ENCODE measurements around the gene KRT27. TPM values are rescaled to one million over a fixed set of nuclear protein-coding genes. Genes with fewer than 3 reads are reported as not detected.
A peak's percentile ranks its signal among the peaks of the same experiment; 100 is the strongest.

Gene KRT27
- total and polyA plus RNA-seq, 8 donors, result not detected

DNA sequence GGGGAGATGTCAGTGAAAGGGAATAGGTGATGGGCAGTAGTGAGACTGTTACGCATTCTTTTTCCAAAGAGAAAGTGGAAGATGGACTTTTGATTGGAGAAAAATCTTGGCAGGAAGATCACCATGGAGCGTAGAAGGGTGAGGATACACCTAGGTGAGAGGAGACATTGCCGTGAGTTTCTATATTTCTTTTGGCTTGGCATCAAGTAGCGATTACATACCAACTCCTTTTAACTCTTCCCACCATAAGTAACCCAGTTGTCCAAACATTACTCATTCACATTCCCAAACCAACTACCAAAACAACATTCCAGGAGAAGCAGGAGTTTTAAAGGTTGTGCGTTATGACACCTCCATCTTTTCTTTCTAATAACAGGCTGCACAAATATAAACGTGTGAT lies 28.1 kb upstream of the KRT27 start:
- H3K27ac ChIP-seq, result no peak overlapping the region
- no peak for DNase-seq
- H3K27me3 ChIP-seq, result peaks cover 3 to 72% (median 42%) of the 10 kb centered on the region in 3 donors
- WGBS, 5 donors, result 63 to 71% (median 67%) methylated on average over 6 of the region's 6 CpGs
- TF ChIP-seq POLR2A (IDR thresholded peaks at IDR 0.05) (no peak), POLR2AphosphoS5 (IDR thresholded peaks at IDR 0.05) (no peak)
- TF ChIP-seq, protein P1, sequence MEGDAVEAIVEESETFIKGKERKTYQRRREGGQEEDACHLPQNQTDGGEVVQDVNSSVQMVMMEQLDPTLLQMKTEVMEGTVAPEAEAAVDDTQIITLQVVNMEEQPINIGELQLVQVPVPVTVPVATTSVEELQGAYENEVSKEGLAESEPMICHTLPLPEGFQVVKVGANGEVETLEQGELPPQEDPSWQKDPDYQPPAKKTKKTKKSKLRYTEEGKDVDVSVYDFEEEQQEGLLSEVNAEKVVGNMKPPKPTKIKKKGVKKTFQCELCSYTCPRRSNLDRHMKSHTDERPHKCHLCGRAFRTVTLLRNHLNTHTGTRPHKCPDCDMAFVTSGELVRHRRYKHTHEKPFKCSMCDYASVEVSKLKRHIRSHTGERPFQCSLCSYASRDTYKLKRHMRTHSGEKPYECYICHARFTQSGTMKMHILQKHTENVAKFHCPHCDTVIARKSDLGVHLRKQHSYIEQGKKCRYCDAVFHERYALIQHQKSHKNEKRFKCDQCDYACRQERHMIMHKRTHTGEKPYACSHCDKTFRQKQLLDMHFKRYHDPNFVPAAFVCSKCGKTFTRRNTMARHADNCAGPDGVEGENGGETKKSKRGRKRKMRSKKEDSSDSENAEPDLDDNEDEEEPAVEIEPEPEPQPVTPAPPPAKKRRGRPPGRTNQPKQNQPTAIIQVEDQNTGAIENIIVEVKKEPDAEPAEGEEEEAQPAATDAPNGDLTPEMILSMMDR (IDR thresholded peaks at IDR 0.05), result no peak
- intact Hi-C loops (cut with DNase I; ENCODE audit: low total_unique reads), result no loop called here
- no peaks in the 10 kb centered on the region for H3K36me3 ChIP-seq
- H3K9me3 ChIP-seq, result peaks cover 0 to 3% (median 1%) of the 10 kb centered on the region in 4 donors
- H3K4me3 ChIP-seq, result no peak overlapping the region
- no peaks in the 10 kb centered on the region for H3K4me1 ChIP-seq

GRCh38 chr17:40809721-40810421 lies 27.5 kb upstream of the KRT27 start:
- intact Hi-C loops (cut with DNase I; ENCODE audit: low total_unique reads), result loop anchor here (10.0 kb wide), 1 partner anchor 855 kb away; no protein-coding TSS in a partner anchor
- peaks cover 3 to 78% (median 46%) of the 10 kb centered on the region in 3 donors for H3K27me3 ChIP-seq

DNA sequence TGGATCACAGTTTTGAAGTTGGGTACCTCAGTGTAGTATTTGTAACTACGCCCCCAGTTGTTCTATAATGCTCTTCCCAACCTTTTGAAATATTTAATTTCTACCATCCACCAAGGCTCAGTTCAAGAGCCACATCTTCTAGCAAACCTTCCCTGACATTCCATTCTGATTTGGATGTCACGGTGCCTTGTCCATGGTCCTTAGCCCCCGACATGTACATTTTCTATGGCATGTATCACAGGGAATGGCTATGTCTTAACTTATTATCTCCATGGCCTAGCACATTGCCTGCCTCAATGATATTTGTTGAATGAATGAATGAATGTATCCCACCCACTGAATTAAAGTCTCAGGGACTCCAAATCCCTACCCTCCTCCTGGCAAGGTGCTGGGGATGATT lies 23.8 kb upstream of the KRT27 start:
- Histone ChIP-seq H3K4me3 (no peak overlapping the region), H3K27me3 (peaks cover 0 to 88% (median 41%) of the 10 kb centered on the region in 3 donors), H3K4me1 (peaks cover 0 to 6% (median 2%) of the 10 kb centered on the region in 4 donors), H3K27ac (no peak overlapping the region), H3K36me3 (no peaks in the 10 kb centered on the region), H3K9me3 (no peaks in the 10 kb centered on the region)
- WGBS, 5 donors, result 66 to 82% (median 79%) methylated on average over 3 of the region's 3 CpGs
- intact Hi-C loops (cut with DNase I; ENCODE audit: low total_unique reads), result loop anchor here (10.0 kb wide), 1 partner anchor 859 kb away; no protein-coding TSS in a partner anchor
- TF ChIP-seq, protein P1 (IDR thresholded peaks at IDR 0.05), result no peak
- DNase-seq, result no peak

More at GRCh38 chr17:40809721-40810421, 27.5 kb upstream of the KRT27 start:
- TF ChIP-seq POLR2A (IDR thresholded peaks at IDR 0.05) (no peak), EP300 (IDR thresholded peaks at IDR 0.05) (no peak), POLR2AphosphoS5 (IDR thresholded peaks at IDR 0.05) (no peak)
- TF ChIP-seq, protein P1 (IDR thresholded peaks at IDR 0.05), result no peak
- Histone ChIP-seq H3K4me1 (no peaks in the 10 kb centered on the region), H3K36me3 (no peaks in the 10 kb centered on the region), H3K4me3 (no peak overlapping the region), H3K27ac (no peak overlapping the region), H3K9me3 (peaks cover 0 to 3% (median 1%) of the 10 kb centered on the region in 4 donors)
- 22 to 50% (median 41%) methylated on average over 2 of the region's 2 CpGs for WGBS, 5 donors
- DNase-seq, result no peak

DNA sequence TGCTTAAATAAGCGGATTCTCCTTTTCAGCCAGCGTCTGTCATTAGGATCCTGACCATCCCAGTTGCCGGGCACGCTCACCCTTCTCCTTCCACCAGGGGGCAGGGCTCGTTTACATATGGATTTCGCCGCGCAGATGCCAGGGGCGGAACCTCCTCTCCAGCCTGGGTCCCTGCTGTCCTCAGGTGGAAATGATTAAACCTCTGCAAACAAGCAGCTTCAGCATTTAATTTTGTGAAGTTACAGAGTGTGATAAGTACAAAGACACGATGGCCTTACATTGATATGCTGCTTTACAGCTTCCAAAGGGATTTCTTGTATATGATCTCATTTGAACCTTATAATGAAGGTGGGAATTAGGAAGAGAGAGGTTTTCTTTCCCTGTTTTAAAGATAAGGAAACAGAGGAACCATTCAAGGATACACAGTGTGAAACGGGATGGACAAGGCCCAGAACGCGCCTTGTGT lies 21.3 kb upstream of the KRT27 start:
- peak; percentile 86 to 90 for DNase-seq
- peaks cover 0 to 6% (median 2%) of the 10 kb centered on the region in 4 donors for H3K4me1 ChIP-seq
- no peaks in the 10 kb centered on the region for H3K9me3 ChIP-seq
- H3K27me3 ChIP-seq, result peaks cover 0 to 85% (median 34%) of the 10 kb centered on the region in 3 donors
- H3K27ac ChIP-seq, result no peak overlapping the region
- TF ChIP-seq EP300 (IDR thresholded peaks at IDR 0.05), result no peak
- TF ChIP-seq POLR2AphosphoS5 (IDR thresholded peaks at IDR 0.05), result peak in 1 of 3 donors; percentile 45
- TF ChIP-seq POLR2A (IDR thresholded peaks at IDR 0.05), result no peak
- TF ChIP-seq, protein P1 (IDR thresholded peaks at IDR 0.05), result peak in 5 of 7 experiments; percentile 66 to 89 (median 79)
- 6 to 12% (median 8%) methylated on average over 13 of the region's 13 CpGs for WGBS, 5 donors
- no peak overlapping the region for H3K4me3 ChIP-seq
- intact Hi-C loops (cut with DNase I; ENCODE audit: low total_unique reads), result loop anchor here (10.0 kb wide), 1 partner anchor 861 kb away; no protein-coding TSS in a partner anchor
- H3K36me3 ChIP-seq, result no peaks in the 10 kb centered on the region

Measured in stomach (tissue), 9 donors.